ENCODE data around the gene IL36A.

Gene IL36A

DNA sequence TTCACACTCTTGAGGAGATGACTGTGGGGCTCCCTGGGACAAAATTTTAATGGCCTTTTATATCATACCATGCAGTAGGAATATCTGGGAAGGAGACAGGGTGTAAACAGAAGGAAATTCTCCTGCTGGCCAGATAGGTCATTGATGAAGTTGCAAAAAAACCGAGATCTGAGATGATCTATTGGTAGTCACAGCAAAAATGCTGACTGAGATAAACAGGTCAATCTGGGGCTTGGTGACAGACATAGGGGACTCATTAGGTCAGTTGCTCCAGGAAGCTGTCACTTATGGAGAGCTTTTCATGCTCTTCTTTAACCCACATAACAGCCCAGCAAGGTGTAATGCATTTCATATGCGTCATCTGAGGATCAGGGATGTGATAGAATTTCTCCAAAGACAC is 2.6 kb upstream of the IL36A start:
- no peak for DNase-seq (ENCODE audit: low read depth, low spot score)

DNA sequence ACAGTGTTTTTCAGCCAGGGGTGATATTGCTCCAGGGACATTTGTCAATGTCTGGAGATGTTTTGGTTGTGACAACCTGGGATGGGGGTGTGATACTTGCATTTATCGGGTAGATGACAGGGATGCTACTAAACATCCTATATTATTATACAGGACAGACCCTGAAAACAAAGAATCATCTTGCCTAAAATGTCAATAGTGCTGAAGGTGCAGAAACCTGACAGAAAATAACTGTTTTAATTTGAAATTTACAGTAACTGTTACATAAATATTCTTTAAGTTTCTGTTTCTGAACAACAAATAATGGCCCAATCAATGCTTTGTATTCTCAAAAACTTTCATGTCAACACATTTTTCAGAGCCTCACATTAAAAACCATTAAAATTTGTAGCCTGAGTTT is 2.0 kb downstream of the IL36A start:
- DNase-seq (ENCODE audit: low read depth, low spot score), result no peak

DNA sequence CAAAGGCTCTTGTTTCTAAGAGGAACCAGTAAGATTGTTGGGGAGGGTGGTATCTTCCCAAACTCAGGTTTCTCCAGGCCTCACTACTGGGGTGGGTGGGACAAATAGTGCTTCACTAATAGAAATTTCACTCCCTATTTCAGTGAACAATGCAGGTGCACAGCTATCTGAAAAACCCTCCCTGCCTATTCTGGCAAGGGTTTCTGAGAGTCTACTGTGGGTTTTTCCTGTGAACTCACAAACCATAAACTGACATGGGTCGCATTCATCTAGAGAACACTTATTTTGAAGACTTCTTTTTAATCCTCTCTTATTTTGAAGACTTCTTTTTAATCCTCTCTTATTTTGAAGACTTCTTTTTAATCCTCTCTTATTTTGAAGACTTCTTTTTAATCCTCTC is 4.4 kb downstream of the IL36A start:
- no peak for DNase-seq (ENCODE audit: low read depth, low spot score)

DNA sequence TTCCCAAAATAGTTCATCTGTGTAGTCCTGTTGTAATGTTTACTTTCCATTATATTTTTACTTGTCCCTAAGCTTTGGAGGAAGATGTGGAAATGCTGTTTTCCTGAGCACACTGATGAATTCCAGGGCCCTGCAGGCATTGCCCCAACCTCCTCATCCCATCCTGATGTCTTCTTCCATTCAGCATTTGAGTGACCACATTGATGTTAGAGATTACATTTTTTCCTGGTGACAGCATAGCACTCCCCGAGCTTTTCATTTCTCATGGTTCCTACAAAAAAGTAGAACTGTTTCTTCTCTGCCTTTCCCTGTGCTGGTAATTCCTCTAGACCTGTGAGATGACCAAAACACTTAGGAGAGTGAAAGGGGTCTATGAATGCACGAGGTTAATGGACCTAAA is 4.8 kb downstream of the IL36A start:
- no peak for DNase-seq (ENCODE audit: low read depth, low spot score)

DNA sequence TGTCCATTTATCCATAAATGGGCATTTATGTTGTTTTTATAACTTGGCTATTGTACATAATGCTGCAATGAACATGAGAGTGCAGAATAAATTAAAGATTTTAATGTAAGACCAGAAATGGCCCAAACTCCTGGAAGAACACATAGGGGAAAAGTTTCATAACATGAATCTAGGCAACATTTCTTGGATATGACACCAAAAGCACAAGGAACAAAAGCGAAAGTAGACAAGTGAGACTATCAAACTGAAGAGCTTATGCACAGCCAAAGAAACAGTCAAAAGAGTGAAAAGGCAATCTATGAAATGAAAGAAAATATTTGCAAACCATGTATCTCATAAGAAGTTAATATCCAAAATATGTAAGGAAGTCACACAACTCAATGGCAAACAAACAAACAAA is 5.8 kb downstream of the IL36A start:
- DNase-seq (ENCODE audit: low read depth, low spot score), result no peak

DNA sequence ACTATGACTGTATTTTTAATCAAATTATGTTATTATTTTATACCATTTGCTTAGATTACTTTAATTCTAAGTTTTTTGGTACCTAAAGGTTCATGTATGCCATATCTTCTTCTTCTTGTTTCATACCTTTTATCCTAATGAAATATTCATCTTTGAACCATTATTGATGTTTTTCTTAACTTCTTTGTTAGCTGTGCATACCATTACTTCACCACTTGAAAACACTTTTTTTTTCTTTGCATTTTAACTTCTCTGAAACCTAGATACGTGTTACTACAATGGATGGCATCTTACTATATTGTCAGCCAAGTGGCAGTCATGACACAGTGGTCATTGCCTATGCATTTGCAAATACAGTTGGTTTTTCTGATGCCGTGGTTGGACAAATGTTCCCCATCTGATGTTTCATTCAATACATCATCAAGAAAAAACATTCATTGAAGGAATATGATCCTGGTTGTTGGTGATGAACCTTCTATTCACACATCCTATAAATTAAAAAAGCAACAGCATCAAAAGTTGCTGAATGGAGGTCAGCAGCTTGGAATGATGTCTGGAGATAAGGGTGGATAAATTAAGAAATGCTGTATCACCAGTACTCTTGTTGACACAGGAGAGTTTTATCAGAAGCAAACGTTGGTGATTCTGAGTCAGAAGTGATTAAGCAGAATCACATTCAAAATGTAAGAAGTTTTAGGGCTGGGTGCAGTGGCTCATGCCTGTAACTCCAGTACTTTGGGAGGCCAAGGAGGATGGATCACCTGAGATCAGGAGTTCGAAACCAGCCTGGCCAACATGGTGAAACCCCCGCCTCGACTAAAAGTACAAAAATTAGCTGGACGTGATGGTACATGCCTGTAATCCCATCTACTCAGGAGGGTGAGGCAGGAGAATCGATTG is 7.4 kb downstream of the IL36A start:
- no peak for DNase-seq (ENCODE audit: low read depth, low spot score)

DNA sequence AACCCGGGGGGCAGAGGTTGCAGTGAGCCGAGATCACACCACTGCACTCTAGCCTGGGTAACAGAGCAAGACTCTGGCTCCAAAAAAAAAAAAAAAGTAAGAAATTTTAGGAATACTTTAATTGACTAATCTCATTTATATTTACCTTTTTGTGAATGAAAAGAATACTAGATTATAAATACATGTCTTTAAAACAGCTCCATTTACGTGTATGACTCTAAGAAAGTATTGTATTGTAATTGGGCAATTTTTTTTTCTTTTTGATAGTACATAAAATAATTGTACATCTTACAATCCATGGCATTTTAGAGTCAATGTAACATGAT is 8.0 kb downstream of the IL36A start:
- DNase-seq (ENCODE audit: low read depth, low spot score), result no peak

DNA sequence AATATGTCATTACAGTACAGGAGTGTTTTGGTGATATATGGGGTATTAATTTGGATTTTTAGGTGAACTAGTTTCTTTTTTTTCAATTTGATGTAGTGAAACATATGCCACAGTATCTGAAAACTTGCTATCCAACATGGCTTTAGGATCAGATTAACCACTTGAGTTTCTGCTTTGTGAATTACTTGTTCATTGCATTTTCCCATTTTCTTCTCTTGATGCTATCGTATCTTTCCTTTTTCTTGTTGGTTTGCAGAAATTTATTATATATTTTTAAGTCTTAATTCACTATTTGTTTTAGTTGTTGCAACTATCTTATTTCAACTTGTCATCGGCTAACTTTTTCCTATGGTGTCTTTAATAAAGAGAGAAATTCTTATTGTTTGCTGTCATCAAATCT is 8.8 kb downstream of the IL36A start:
- no peak for DNase-seq (ENCODE audit: low read depth, low spot score)

DNA sequence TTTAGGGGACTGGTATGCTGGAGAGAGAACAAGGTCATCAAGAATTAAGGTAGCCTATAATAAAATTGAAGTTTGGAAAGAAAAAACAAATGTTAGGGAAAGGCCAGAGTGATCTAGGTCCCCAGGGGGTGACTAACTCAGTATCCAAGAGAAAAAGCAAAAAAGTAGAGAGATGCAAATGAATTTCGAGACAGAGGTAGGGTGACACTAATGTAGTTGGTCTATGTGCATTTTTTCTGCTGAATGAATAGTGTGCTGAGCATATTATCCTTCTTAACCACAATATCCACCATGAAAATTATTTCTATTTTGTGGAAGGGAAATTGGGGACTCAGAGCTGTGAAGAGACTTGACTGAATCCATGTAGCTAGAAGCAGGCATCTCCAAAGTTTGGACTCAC is 9.8 kb downstream of the IL36A start:
- DNase-seq (ENCODE audit: low read depth, low spot score), result no peak

DNA sequence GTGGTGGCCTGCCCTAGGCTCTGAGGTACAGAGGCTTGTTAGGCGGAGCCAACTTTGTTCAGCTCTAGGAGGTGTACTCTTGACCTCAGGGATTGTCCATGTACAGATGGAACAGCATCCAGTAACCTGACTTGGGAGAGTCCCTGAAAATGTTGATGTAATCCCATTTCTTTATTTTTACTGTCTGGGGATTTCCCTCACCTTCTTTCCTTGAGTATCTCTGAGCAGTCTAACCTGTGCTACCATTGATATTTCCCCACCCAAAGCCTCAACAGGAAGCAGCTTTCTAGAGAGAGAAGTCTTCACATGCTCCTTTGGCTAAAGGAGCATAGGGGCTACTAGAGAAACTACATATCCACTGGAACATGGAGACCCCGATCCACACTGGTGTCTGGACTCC is 10.4 kb downstream of the IL36A start:
- DNase-seq (ENCODE audit: low read depth, low spot score), result no peak

DNA sequence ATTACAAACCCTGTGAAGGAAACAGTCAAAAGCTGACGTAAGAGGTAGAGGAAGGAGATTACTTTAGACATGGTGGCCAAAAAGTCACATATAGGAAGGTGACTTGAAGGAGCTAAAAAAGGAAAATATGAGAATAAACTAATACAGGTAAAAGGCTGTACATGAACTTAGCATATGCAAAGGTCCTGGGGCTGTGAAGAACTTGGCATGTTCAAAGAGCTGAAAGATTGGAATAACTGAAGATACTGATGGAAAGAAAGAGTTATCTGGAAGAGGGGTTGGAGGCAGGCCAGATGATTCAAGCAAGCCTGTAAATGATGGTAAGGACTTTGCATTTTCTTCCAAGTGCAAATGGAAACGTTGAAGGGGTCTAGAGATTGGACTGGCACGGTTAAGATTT is 13.2 kb downstream of the IL36A start:
- DNase-seq (ENCODE audit: low read depth, low spot score), result no peak

DNA sequence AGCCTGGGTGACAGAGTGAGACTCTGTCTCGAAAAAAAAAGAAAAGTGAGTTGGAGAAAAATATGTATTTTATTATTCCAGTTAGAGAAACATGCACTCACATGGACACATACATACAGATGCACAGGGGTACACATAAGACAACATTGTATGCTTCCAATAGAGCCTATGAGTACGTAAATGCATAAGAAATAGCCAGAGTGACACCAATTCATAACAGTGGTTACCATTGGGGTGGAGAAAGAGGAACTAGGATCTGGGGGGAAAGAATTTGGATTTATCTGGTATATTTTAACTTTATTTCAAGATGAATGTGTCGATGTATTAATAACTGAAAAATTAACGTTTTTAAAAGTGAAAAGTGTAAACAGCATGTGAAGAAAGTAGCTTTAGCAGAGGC is 16.1 kb downstream of the IL36A start:
- DNase-seq (ENCODE audit: low read depth, low spot score), result no peak

DNA sequence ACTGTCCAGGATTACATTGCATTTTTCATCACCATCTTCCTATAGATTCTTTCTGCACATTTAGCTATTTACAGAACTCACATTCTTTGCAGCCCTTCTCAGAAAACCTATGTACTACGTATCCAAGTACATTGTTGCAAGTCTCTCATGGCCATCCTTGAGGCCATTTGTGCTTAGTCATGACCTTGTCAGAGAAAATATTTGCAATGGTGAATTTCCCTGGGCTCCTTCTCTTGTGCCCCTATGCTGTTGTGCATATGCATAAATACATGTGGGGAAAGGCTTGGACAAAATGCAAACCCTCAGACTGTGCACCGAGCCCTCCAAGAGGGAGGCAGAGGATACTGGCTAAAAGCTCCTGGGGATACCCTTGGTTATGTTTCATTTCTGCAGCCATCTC is 19.5 kb downstream of the IL36A start:
- DNase-seq (ENCODE audit: low read depth, low spot score), result no peak

DNA sequence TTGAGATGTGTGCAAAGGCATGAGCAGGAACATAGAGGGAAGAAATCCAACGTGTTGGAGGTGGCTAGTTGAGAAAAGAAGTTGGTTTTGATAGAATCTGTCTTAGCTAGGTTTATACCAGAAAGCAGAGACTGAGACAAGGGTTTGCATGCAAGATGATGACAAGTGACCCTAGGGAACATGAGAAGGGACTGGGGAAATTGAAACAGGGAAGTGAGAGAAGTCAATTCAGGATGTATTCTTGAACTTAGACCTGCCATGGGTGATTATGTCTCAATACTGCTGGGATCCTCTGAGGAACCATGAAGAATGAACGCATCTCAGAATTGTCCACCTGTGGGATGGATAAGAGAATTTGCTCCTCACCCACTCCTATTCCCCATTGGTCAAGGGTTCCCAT is 20.5 kb downstream of the IL36A start:
- no peak for DNase-seq (ENCODE audit: low read depth, low spot score)

DNA sequence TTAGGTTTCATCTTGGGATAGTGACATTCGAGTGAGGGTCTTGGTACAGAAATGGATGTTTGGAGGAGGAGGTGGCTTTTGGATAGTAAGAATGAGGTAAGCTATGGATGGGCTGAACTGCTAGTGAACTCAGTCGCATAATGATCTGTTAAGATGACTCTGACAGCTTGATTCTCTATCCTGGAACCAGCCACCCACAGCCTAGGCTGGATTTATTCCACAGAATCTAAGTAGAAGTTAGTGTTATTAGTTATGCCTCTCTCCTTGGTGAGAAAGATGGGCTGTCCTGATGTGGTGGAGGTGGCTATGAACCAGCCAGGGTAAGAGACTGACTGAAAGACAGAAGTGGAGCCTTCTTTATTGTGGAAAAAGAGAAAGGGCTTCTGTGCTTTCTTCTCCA is 22.4 kb downstream of the IL36A start:
- no peak for DNase-seq (ENCODE audit: low read depth, low spot score)

DNA sequence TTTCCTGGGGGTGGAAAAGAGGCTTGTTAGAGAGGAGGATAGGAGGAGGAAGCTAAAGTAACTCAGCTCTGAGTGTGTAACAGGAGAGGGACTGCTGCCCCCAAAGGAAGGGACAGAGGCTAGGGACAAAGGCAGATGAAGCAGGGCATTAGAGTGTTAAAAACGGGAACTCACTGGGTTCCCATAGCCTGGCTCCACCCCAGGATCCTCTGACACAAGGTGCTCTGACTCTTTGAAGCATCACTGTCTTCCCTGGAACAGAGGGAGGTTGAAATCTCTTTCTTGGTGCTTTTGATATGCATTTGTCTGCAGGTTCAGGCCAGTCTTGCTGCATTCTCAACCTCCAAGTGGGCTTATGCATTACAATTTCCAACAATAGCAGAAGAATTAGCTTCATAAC is 22.9 kb downstream of the IL36A start:
- no peak for DNase-seq (ENCODE audit: low read depth, low spot score)

DNA sequence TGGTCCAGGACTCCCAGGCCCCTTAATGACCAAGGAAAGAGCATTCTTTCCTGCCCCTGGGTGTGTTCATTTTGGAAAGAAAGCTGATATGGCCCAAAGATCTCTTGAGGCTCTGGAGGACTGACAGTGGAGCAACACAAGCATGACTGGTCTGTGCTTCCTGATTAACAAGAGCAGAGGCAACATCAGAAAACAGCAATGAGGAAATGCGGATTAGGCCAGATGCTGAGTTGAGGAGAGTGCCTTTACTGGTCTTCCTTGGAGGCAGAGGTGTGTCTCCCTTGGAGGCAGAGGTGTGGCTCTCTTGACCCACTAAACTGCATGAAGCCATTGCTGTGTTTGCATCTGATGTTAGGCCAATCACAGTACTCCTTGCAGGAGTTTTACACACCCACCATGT is 27.5 kb downstream of the IL36A start:
- no peak for DNase-seq (ENCODE audit: low read depth, low spot score)

DNA sequence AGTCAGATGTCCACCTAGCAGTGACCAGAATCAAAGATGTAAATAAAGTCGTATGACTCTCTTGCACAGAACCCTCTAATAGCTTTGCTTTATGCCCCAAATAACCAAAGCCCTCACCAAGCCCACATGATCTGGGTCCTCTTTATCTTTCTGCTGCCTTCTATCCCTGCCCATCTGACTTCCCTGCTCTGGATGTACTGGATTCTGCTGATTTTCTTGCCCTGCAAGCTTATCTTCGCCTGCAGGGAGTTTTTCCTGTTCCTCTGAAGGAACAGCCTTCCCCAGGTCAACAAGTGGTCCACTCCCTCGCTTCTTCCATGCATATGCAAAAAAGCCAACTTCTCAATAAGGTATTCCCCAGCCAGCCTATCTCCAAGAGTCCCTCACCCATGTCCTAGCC is 28.8 kb downstream of the IL36A start:
- DNase-seq (ENCODE audit: low read depth, low spot score), result no peak

DNA sequence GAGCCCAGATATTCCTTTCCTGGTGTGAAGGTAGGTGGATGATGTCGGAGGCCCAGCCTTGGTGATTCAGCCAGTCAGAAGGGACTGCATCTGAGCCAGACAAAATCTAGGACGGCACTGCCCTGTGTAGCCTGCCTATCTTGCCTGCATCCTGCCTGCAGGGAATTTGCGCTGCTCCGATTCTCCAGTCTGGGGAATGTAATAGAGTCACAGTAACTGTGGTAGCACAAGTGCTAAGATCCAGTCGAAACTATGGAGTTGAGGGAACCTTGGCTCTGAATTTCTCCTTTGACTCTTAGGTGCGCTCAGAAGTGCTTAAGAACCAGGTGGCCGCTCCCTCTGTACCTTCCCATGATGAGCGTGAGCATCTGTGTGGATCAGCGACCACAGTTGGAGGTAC is 31.5 kb downstream of the IL36A start:
- DNase-seq (ENCODE audit: low read depth, low spot score), result no peak

DNA sequence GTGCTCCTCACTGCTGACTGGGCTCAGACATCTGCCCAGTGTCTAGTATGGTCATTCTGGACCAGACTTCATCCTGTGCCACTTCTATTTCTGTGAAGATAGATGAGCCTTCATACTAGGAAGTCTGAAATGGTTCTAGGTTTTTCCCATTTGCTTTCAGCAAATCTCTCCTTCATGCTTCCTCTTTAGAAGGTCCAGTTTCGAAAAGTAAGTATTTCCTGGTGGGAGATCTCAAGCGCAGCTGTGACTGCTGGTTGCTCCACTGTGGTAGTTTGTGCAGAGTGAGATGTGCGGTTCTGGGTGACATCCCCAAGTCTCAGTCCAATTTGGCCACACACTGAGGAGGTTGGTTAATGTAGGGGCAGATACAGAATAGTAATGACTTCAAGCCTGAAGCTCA is 33.0 kb downstream of the IL36A start:
- no peak for DNase-seq (ENCODE audit: low read depth, low spot score)

DNA sequence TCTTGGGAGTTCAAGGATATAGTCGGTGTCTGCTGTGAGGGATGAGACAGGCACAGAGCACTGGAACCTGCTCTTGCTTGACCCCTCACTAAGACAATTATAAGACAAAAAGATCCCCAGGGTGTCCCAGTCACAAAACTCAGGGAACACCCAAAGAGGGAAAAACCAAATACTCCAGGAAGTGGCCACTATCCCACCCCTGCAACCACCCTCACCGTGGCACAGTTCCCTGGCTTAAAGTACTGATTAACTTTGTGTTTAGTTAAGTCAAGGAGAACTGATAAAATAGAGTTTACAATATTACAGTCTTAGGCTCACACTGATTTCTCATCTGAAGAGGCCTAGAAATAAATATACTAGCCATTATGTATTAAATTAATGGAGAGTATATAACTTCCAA is 33.9 kb downstream of the IL36A start:
- no peak for DNase-seq (ENCODE audit: low read depth, low spot score)

DNA sequence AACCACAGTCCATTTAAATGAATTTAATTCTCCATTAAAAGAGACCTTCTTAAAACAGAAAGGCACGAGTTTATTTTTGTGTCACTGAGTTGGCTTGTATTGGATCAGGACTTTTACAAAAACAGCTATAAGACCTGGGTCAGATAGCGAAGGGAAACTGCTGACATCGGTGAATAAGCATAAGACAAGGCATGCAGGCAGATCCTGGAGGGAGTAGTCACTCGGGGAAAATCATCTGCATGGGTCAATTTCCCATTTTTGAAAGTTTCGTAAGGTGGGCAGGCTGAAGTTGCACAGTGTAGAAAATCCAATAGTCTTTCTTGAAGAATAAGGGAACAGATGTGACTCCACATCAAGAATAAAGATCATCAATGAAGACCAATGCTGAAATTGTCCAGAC is 34.5 kb downstream of the IL36A start:
- no peak for DNase-seq (ENCODE audit: low read depth, low spot score)

DNA sequence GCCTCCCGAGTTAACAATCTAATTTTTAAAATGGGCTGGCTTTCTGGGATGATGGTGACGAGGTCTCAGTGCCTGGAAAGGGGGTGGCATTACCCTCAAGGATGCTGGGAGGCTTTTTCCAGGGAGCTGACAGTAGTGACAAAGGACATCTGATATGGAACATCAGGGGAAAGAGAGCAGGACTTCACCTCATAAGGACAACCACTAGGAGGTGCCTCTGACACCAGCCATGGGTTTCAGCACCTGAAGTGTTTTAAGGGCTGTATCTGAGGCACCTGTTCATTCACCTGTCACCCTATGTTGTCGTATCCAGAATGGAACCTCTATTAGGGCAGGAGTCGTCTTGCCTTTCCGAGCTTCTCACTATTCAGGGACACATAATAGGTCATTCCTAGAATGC is 36.6 kb downstream of the IL36A start:
- DNase-seq (ENCODE audit: low read depth, low spot score), result no peak

DNA sequence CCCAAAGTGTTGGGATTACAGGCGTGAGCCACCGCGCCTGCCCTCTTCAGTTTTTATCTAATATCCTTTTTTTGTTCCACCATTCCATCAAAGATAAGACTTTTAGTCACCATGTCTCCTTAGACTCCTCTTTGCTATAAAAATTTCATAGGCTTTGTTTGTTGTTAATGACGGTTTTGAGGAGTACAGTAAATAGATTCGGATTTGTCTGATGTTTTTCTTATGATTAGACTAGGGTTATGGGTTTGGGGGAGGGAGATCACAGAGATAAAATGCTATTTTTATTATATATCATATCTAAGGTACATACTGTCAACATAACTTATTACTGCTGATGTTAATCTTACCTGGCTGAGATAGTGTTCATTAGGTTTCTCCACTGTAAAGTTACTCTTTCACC is 41.2 kb downstream of the IL36A start:
- no peak for DNase-seq (ENCODE audit: low read depth, low spot score)

Data from ELF-1 (cell line).